Measurements from ENCODE around the gene SKIC8.

DNA sequence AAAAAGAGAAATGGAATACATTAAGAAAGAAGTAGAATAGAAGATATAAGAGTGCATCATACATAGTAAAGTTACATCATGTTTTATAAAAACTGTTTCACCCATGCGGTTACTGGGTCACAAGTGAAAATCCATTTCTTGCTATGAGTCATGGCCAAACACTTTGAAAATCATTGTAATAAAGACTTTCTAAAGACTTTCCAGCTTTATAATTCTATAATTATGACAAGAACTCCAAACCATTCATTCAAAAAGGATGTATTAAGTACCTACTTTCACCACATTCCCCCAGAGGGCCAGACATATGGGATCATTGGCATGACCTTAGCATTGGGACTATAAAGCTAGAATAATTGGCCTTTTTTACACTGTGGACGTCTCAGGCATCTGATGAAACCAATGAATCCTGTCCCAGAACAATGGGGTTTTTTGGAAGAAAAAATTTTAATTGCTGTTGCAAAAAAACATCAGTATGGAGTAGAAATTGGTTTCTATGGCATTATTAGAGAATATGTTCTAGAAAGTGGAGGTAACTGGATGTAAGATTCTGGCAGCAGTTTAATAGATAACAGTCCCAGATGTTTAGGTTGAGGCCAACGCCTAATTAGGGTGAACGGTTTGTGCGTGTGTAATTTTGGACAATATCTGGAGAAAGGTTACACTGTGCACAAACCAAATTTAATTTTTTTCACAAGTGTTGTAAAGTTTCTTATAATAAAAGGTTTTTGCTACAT, 3.3 kb upstream of the SKIC8 start:
- no peak for TF ChIP-seq EZH2 (optimal IDR thresholded peaks at IDR 0.05; ENCODE audit: low read depth, low read length)
- TF ChIP-seq, protein P1, sequence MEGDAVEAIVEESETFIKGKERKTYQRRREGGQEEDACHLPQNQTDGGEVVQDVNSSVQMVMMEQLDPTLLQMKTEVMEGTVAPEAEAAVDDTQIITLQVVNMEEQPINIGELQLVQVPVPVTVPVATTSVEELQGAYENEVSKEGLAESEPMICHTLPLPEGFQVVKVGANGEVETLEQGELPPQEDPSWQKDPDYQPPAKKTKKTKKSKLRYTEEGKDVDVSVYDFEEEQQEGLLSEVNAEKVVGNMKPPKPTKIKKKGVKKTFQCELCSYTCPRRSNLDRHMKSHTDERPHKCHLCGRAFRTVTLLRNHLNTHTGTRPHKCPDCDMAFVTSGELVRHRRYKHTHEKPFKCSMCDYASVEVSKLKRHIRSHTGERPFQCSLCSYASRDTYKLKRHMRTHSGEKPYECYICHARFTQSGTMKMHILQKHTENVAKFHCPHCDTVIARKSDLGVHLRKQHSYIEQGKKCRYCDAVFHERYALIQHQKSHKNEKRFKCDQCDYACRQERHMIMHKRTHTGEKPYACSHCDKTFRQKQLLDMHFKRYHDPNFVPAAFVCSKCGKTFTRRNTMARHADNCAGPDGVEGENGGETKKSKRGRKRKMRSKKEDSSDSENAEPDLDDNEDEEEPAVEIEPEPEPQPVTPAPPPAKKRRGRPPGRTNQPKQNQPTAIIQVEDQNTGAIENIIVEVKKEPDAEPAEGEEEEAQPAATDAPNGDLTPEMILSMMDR (IDR thresholded peaks at IDR 0.05; ENCODE audit: low read length) = no peak

All from MM.1S (cell line).